HG03064 (cell line): ENCODE data around the gene DOCK1.

Experiments used
- ATAC-seq: cut with Tn5 transposase; IDR thresholded peaks from one replicate; pipeline ENCODE4 v1.9.1; 2021; ENCODE audit warnings: low read depth; ENCODE audit not compliant: unreplicated experiment

DOCK1 gene

DNA sequence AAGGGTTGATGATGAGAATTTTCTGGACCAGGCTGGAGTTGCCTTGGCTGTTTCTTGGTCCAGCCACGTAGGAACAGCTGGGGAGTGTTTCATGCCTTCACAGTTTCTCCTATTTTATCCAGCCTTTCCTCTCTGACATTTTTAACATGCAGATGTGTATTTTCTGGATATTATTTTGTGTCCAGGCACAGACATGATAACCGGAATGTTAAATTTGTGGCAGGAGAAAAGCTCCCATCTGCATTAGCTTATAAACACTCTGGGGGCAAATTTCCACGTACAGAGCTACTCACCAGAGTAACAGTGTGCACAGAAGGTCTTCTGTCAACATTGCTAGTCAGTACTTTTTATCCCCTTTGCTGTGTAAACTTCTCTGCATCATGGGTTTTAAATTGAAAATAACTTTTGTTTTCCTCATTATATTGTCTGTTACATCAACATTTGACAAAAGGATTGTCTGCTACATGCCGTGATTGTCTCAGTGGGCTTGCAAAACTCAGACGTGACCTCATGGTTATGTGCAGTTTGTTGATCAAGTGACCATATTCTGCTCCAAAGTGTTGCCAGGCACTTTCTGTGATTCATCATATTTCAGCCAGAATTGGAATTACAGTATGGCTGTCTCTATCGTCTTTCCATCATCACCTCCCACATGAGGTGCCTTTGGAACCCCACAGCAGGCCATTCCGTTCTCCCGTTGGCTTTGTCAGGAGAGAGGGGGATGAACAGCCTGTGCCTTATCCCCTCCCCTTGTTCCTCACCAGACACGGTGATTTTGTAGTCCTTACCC, 249.8 kb downstream of the DOCK1 start:
- ATAC-seq = no peak

GRCh38 chr10:127157089-127157488, 251.9 kb downstream of the DOCK1 start:
- ATAC-seq = no peak

DNA sequence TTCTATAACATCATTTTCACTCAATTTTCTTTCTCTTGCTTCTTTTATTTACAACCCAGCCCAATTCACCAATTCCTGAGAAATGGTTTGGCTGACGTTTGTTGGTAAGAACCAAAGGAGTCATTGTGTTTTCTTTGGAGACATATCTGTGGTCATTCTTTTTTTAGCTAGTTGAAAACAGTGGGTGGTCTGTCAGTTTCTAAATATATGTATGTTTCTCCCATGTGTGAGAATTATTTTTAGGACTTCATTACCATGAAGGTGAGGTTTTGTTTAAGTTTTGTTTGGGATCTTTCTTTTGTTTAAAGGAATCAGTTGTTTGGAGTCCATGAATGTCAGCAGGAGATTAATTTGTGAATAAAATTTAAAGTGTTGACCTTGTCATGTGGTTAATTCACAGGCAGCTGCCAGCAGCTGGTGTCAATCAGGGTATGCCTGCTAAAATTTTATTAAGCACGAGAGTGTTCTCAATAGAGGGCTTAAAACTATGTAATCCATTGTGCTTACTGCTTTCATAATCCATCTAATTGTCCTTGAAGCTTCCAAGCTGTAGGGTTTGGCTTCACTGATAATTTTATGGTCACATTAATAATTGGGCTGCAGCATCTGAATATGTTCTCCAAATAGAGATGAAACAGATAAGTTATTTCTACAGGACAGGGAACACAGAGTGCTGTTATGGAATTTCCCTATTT, 252.4 kb downstream of the DOCK1 start:
- ATAC-seq = no peak

- no peak for ATAC-seq
Measured at GRCh38 chr10:127158662-127159061, 253.4 kb downstream of the DOCK1 start.

- no peak for ATAC-seq
Measured at GRCh38 chr10:127159648-127160245, 254.5 kb downstream of the DOCK1 start.

GRCh38 chr10:127161482-127161881, 256.3 kb downstream of the DOCK1 start:
- no peak for ATAC-seq

- no peak for ATAC-seq
Measured at GRCh38 chr10:127162841-127163240, 257.6 kb downstream of the DOCK1 start.

- no peak for ATAC-seq
Measured at GRCh38 chr10:127168261-127168660, 263.0 kb downstream of the DOCK1 start.

DNA sequence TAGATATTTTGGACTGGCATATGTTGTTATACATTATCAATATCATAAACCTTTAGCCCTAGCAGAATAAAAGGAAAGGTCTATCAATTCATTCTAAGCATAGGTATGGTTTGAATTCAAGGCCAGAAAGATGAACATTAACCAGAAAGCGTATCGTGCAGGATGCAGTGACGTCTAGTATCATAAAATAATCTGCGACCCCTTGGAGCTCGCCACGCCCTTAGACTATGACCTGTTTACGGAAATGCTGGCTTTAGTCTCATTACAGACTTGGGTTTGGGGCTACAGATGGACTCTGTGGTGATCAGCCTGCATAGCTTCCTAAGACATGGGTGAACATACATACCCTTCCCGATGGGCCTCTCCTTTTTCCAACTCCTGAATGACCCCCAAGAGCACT, 269.6 kb downstream of the DOCK1 start:
- ATAC-seq = no peak

DNA sequence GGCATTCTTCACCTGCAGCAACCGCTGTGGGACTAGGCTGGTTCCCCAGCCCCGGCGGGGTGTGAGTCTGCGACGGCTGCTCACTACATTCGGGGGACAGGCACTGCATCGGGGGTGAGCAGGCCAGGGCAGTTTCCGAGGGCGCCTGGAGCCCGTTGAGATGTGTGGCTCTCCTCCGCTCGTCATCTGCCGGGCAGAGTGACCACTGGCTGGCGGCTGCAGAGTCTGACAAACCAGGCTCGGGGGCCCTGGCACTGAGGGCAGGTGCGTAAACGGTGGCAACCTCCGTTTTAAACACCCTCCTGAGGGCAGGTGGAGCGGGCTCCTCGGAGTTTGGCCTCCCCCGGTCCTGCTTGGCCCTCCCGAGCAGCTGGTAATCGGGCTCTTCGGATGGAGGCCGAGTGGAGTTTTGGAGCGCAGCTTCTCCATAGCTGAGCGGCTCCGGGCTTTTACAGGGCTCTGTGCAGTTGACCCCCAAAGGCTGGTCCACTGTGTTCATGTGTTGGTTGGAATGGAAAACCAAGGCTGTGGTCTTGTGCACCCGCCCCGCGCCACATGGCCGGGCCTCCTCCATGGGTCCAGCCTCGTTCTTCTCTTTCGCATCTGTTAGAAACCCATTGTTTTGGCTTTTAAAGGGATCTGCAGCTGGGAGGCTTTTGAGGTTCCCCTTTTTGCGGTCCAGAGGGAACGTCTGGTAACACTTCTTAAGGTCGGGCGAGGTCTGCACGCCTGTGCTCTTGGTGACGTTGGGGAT, 270.3 kb downstream of the DOCK1 start:
- no peak for ATAC-seq

GRCh38 chr10:127176649-127177048, 271.4 kb downstream of the DOCK1 start:
- ATAC-seq = no peak

- no peak for ATAC-seq
Measured at GRCh38 chr10:127179612-127180250, 274.5 kb downstream of the DOCK1 start.

DNA sequence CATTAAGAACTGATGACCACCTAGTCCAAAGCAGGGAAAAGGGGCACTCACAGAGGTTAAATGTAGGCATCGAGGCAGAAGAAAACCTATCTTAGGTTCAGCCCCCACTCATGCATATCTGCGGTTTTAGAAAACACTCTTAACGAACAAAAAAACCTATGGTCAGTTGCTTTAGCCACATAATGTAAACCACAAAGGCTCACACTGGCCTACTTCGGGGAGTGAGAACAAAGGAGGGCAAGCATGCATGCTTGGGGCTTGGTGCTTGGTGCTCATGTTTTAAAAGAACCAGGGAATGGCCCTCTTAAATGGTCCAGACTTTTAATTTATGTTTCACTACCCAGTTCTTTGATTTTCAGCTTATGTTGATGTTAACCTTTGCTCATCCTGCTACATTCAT, 276.9 kb downstream of the DOCK1 start:
- ATAC-seq = no peak

DNA sequence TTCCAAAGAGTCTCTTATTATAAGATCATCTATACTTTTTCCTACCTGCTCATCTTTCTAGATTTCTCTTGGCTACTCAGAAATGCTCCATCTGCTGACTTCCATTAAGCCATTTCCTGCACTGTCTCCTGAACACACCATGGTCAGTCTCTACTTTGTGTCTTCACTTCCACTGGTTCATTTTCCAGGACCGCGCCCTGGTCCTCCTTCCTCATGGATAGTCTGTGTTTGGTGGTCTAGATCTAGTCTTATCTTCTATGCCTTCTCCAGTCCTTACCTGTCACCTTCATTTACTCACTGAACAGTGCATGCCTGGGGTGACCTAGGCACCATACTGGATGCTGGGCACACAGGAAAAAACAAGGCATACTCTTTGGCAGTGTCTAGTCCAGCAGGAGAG, 279.4 kb downstream of the DOCK1 start:
- ATAC-seq = no peak

DNA sequence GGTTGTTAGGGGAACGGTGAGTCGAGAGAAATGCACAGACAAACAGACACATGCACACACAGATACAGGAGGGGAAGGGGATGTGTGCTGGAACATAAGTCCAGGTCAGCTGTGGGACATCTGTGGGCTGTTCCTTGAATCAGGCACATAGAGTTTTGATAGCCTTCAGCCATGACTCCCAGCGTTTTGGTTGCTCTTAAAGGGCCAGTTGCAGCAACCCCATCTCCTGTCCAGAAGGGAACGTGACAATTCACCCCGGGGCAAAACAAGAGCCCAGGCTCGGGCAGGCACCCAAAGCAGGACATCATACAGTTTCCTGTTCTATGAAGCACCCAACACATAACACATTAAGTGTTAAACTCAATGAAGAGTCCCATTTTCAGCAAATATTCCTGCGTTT, 281.6 kb downstream of the DOCK1 start:
- no peak for ATAC-seq

DNA sequence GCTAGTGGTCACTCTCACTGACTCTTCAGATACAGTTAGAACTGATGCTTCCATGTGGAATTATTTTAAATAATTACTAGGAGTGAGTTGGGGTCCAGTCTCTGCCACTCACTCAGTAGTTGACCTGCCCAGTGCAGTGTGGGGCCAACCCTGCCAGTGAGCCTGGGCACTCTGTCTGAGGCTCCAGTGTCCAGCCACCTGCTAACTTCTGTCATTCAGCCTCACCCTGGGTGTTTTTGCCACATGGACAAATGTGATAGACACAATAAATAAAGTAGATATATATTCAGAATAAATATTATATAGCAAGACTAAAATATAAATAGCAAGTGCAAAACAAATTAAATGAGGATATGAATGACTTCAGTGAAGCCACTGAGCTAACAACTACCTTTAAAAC, 284.0 kb downstream of the DOCK1 start:
- no peak for ATAC-seq

- no peak for ATAC-seq
Measured at GRCh38 chr10:127190427-127190826, 285.2 kb downstream of the DOCK1 start.

- no peak for ATAC-seq
Measured at GRCh38 chr10:127193125-127193524, 287.9 kb downstream of the DOCK1 start.

DNA sequence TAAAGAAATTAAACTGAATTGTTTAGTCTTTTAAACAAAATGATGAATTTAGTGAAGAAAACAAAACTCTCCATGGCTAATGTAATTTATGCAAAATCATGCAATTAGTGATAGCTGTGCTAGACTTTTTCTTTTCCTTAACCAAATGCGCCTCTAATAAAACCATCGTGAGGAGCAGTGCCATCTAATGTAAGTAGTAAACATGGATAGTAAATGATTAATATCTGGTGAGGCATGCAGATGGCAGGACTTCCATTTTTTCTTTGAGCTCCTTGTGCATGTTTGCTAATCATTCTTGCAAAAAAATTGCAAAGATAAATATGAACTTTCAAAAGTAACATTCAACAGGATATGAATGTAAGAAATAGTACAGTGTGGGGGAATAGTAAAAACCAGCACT, 288.9 kb downstream of the DOCK1 start:
- no peak for ATAC-seq

- ATAC-seq = no peak
Measured at GRCh38 chr10:127194599-127194998, 289.4 kb downstream of the DOCK1 start.
